CMK (cell line): Measurements from ENCODE around the gene DOCK8.

Experiments used
- DNase-seq: peaks from one replicate; pipeline ENCODE4 v3.0.0-alpha.2; 2010; ENCODE audit warnings: low read depth

Gene DOCK8

GRCh38 chr9:311841-312240 is 97.2 kb downstream of the DOCK8 start:
- no peak for DNase-seq

GRCh38 chr9:312596-313320 is 98.1 kb downstream of the DOCK8 start:
- DNase-seq: no peak

- no peak for DNase-seq
Observed at GRCh38 chr9:316382-316965, 101.8 kb downstream of the DOCK8 start.

- no peak for DNase-seq
Observed at GRCh38 chr9:318646-319045, 104.0 kb downstream of the DOCK8 start.

GRCh38 chr9:324971-325370 is 110.3 kb downstream of the DOCK8 start:
- DNase-seq: no peak

GRCh38 chr9:326667-327066 is 112.0 kb downstream of the DOCK8 start:
- DNase-seq: no peak

GRCh38 chr9:328453-328852 is 113.8 kb downstream of the DOCK8 start:
- no peak for DNase-seq

GRCh38 chr9:331197-331596 is 116.5 kb downstream of the DOCK8 start:
- DNase-seq: no peak

- no peak for DNase-seq
Observed at GRCh38 chr9:335373-335772, 120.7 kb downstream of the DOCK8 start.

- DNase-seq: no peak
Observed at GRCh38 chr9:336039-336438, 121.4 kb downstream of the DOCK8 start.

- no peak for DNase-seq
Observed at GRCh38 chr9:338602-339001, 123.9 kb downstream of the DOCK8 start.

GRCh38 chr9:341634-342421 is 127.2 kb downstream of the DOCK8 start:
- no peak for DNase-seq

- no peak for DNase-seq
Observed at GRCh38 chr9:343773-344172, 129.1 kb downstream of the DOCK8 start.

GRCh38 chr9:346111-346571 is 131.5 kb downstream of the DOCK8 start:
- DNase-seq: no peak

- no peak for DNase-seq
Observed at GRCh38 chr9:347667-348292, 133.1 kb downstream of the DOCK8 start.

- DNase-seq: no peak
Observed at GRCh38 chr9:350384-350783, 135.7 kb downstream of the DOCK8 start.

- no peak for DNase-seq
Observed at GRCh38 chr9:351916-352315, 137.3 kb downstream of the DOCK8 start.

- DNase-seq: no peak
Observed at GRCh38 chr9:353077-353476, 138.4 kb downstream of the DOCK8 start.

GRCh38 chr9:354453-354852 is 139.8 kb downstream of the DOCK8 start:
- DNase-seq: no peak

GRCh38 chr9:357560-357959 is 142.9 kb downstream of the DOCK8 start:
- no peak for DNase-seq

- no peak for DNase-seq
Observed at GRCh38 chr9:362561-363273, 148.1 kb downstream of the DOCK8 start.

GRCh38 chr9:363274-363612 is 148.6 kb downstream of the DOCK8 start:
- no peak for DNase-seq
